ENCODE results near the gene NKPD1.
A peak's percentile ranks its signal among the peaks of the same experiment; 100 is the strongest.

Gene NKPD1

DNA sequence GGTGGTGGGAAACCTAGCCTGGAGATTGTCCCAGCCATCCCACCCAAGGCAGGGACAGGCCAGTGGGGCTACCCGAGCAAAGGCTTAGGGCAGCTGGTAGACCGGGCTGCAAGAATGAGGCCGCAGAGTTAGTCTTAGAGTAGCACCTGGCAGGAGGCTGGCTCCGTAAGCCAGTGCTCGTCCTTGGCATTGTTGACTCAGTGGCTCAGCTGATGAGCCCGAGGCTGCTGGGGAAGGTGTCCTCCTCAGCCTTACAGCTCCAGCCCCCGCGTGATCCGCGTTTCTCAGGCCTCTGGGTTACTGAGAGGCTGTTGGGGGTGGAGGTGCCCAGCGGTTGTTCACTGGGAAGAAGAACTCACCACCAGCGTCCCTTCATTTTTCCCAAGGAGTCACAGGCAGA, 43.1 kb downstream of the NKPD1 start:
- DNase-seq (ENCODE audit: low read depth in 2 of 2) = no peak

DNA sequence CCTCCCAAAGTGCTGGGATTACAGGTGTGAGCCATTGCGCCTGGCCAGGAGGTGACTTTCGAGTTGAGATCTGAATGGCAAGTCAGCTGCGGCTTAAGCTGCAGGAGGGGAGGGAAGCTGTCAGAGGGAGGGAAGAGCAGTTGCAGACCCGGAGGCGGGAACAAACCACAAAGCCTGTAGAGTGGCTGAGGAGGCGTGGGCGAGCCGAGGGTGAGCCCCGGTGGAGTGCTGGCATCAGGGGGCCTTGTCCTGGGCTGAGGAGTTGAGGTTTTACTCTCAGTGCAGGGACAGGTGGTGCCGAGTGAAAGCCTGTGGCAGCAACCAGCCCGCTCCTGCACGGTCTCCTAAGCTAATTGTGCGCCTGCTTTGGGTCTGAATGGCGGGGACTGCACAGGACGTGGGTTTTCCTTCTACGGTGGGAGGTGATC, 43.6 kb downstream of the NKPD1 start:
- peak; percentile 43 to 63 for DNase-seq (ENCODE audit: low read depth in 2 of 2)

DNA sequence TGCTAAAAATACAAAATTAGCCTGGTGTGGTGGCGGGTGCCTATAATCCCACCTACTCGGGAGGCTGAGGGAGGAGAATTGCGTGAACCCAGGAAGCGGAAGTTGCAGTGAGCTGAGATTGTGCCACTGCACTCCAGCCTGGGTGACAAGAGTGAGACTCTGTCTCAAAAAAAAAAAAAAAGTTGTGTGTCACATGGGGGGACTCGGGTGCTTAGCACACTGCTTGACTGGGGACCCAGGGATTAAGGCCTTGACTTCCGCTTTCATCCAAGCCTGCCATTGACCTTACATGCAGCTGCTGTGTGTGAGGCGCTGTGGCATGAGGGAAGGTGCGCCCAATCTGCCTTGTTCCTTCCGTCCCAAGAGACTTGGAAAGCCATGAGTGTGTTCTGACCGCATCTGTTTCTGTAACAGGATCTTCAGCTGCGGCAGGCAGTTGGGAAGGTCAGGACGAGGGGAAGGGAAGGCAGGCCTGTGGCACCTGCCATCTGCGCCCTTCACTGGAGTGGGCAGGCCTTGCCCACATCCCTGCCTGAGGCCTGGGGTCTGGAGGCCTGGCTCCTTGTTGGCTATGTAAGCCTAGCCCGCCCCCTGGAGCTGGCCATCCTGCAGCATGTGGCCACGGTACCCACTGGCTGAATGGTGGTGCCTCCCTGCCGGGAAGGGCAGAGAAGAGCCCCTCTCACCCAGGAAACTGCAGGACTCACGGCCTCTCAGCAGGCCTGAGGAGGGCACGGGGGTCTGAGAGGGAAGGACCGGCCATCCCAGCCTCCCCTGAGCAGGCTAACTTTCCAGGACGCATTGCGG, 44.8 kb downstream of the NKPD1 start:
- no peak for DNase-seq (ENCODE audit: low read depth in 2 of 2)

DNA sequence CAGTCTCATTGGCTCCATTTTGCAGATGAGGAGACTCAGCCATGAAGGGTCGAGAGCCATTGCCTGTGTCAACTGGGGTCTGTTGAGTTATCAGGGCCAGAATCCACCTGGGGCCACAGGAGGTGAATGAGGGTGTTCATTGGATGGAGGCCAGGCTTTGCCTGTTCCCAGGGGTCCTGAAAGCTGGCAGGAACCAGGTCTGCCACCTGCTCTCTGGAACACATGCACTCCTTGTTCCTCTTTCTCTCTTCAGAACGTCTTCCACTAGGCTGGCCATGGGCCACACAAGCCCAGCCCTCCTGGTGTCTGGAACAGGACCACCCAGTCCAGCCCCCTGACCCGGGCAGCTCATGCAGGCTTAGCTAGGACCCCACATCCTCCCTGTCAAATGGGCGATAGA, 46.7 kb downstream of the NKPD1 start:
- DNase-seq (ENCODE audit: low read depth in 2 of 2) = no peak

DNA sequence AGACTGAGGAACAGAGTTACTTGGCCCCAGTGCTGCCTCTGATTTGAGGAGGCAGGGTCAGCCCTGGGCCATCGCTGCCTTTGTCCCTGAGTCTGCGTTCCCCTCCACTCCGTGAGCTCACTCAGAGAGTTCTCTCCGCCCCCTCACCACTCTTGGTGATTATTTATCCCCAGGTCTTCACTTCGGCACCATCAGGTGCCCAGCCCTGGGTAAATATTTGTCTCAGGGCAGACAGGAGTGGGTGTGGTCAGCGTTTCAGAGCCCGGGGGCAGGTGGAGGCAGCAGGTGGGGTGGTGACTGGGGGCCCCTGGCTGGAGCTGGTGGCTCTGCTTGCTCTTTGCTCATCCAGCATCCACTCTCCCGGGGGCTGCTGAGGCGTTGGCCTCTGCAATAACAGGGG, 47.2 kb downstream of the NKPD1 start:
- no peak for DNase-seq (ENCODE audit: low read depth in 2 of 2)

DNA sequence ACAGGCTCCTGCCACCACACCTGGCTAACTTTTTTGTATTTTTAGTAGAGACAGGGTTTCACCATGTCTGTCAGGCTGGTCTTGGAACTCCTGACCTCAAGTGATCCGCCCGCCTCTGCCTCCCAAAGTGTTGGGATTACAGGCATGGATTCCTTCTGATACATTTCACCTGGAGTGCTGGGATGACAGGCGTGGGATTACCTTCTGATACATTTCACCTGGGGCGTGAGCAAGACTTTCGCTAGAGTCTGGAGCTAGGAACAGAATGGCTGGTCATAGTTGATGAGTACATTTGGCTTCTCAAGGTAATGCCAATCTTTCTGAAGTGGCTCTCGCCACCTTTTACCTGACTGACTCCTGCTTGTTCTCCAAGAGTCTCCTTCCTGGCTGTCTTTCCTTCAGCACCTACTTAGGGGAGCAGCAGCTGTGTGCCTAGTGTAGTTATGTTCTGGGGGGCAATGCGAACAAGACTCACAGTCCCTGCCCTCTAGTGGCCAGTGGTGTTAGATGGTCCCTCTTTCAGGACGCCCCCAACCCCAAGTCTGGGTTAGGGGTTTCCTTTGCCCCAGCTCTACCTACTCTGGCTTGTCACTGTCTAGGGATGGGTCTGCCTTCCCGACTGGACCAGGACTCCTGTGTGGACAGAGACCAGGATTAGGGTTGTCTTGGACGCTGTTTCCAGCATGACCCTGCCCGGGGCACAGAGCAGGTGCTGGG, 48.5 kb downstream of the NKPD1 start:
- no peak for DNase-seq (ENCODE audit: low read depth in 2 of 2)

Data from activated CD4-positive, alpha-beta T cell treated with anti-CD3 and anti-CD28 coated beads for 24 hours (primary cell).